GM12878 (cell line): ENCODE results near the gene DRD2.

Experiments
- CBX3 ChIP-seq: fragments of 200-600 bp; sonication (generic); IDR thresholded peaks from 2 replicates; pipeline ENCODE4 v1.6.1; 2016; ENCODE audit warnings: low read depth, borderline replicate concordance
- POLR2A ChIP-seq: IDR thresholded peaks from 2 replicates; pipeline ENCODE4 v1.6.1; 2011; ENCODE audit warnings: low read depth, mild to moderate bottlenecking, low read length
- POLR2AphosphoS5 ChIP-seq: IDR thresholded peaks from 2 replicates; pipeline ENCODE4 v1.6.1; 2011; ENCODE audit warnings: mild to moderate bottlenecking, low read length, inconsistent platforms
- RAD51 ChIP-seq: fragments of 450-650 bp; IDR thresholded peaks from 2 replicates; pipeline ENCODE4 v1.6.1; 2016; ENCODE audit warnings: moderate library complexity, mild to moderate bottlenecking, inconsistent platforms
- RBBP5 ChIP-seq: fragments of 200-600 bp; sonication (generic); conservative IDR thresholded peaks from 2 replicates; pipeline ENCODE4 v1.6.1; 2016
- SMAD5 ChIP-seq: IDR thresholded peaks from 2 replicates; pipeline ENCODE4 v1.6.1; 2016; ENCODE audit warnings: antibody characterized with exemption, low read depth
- SMC3 ChIP-seq: IDR thresholded peaks from 2 replicates; pipeline ENCODE4 v1.6.1; 2011; ENCODE audit warnings: low read length, improper control_type of control experiment, borderline replicate concordance
- TCF3 ChIP-seq: IDR thresholded peaks from 2 replicates; pipeline ENCODE4 v1.6.1; 2012; ENCODE audit warnings: low read depth, mild to moderate bottlenecking, low read length, borderline replicate concordance; ENCODE audit not compliant: insufficient read depth
- TCF7 ChIP-seq: IDR thresholded peaks from 2 replicates; pipeline ENCODE4 v1.6.1; 2014; ENCODE audit warnings: antibody characterized with exemption, borderline replicate concordance
- WRNIP1 ChIP-seq: IDR thresholded peaks from 2 replicates; pipeline ENCODE4 v1.6.1; 2011; ENCODE audit warnings: low read depth, low read length, improper control_type of control experiment, borderline replicate concordance
- ZNF274 ChIP-seq: IDR thresholded peaks from one replicate; pipeline ENCODE4 v1.8.0; 2011; ENCODE audit not compliant: insufficient read length, insufficient read depth
- TF ChIP-seq, protein P1 (sequence below), 3 experiments: IDR thresholded peaks in 2 of 3; conservative IDR thresholded peaks in 1 of 3; 2 replicates each; pipeline ENCODE4 v1.5.1; 2011; ENCODE audit warnings: low read depth in 3 of 3, low read length in 3 of 3, mild to moderate bottlenecking in 3 of 3, control low read depth in 2 of 3, moderate library complexity in 2 of 3, inconsistent platforms in 1 of 3, mixed read lengths in 1 of 3; ENCODE audit not compliant: control insufficient read depth in 2 of 3, insufficient read depth in 1 of 3; ENCODE audit errors: extremely low read depth in 1 of 3

- TF ChIP-seq, protein P1, sequence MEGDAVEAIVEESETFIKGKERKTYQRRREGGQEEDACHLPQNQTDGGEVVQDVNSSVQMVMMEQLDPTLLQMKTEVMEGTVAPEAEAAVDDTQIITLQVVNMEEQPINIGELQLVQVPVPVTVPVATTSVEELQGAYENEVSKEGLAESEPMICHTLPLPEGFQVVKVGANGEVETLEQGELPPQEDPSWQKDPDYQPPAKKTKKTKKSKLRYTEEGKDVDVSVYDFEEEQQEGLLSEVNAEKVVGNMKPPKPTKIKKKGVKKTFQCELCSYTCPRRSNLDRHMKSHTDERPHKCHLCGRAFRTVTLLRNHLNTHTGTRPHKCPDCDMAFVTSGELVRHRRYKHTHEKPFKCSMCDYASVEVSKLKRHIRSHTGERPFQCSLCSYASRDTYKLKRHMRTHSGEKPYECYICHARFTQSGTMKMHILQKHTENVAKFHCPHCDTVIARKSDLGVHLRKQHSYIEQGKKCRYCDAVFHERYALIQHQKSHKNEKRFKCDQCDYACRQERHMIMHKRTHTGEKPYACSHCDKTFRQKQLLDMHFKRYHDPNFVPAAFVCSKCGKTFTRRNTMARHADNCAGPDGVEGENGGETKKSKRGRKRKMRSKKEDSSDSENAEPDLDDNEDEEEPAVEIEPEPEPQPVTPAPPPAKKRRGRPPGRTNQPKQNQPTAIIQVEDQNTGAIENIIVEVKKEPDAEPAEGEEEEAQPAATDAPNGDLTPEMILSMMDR (IDR thresholded peaks at IDR 0.05 in 2 of 3, conservative IDR thresholded peaks at IDR 0.05 in 1 of 3; ENCODE audit: control insufficient read depth in 2 of 3, extremely low read depth in 1 of 3, insufficient read depth in 1 of 3, low read depth in 3 of 3, low read length in 3 of 3) = 0 out of 6 replicates have a peak, but pooled peaks of 1 of the 3 experiments have one; percentile 8
- no peak for TF ChIP-seq ZNF274
- no peak for TF ChIP-seq TCF3
- TF ChIP-seq POLR2A = no peak
- no peak for TF ChIP-seq SMAD5
- no peak for TF ChIP-seq RAD51
- TF ChIP-seq SMC3 = no peak
- no peak for TF ChIP-seq POLR2AphosphoS5
- TF ChIP-seq CBX3 = no peak
- no peak for TF ChIP-seq RBBP5
- no peak for TF ChIP-seq WRNIP1
- TF ChIP-seq TCF7 = no peak
Measured at GRCh38 chr11:113494021-113494420, 18.8 kb upstream of the DRD2 start.
